CD8-positive, alpha-beta memory T cell (primary cell): ENCODE measurements around the gene MSL2. TPM values are rescaled to one million over a fixed set of nuclear protein-coding genes. Genes with fewer than 3 reads are reported as not detected.
"Not testable (repeated sequence)": the region's sequence is repeated elsewhere in the genome, so short reads cannot be mapped to it uniquely, and the experiment has no call there.

Experiments
- CTCF ChIA-PET: fragments of 350-600 bp; sonication (Branson Sonifier 250); formaldehyde crosslinking; loops from one replicate; lab custom pipeline; 2021; ENCODE audit warnings: antibody characterized with exemption; lab: Charles Lee
- POLR2A ChIA-PET: fragments of 350-600 bp; sonication (Branson Sonifier 250); formaldehyde crosslinking; loops from one replicate; lab custom pipeline; 2021; ENCODE audit warnings: antibody characterized with exemption; lab: Charles Lee
- DNase-seq, 5 donors: peaks; one replicate each; pipeline versions ENCODE4 v3.0.0 to v3.0.0-alpha.2; 2020 to 2022; ENCODE audit warnings: mixed read lengths in 1 of 5
- H3K27ac ChIP-seq: one replicate; pipeline ENCODE4 v1.7.0; 2013; ENCODE audit warnings: low read depth, mild to moderate bottlenecking, low read length, moderate library complexity
- H3K27me3 ChIP-seq: 2 replicates; pipeline ENCODE4 v1.7.0; 2013; ENCODE audit warnings: low read length, mild to moderate bottlenecking; ENCODE audit not compliant: insufficient read depth, poor library complexity, severe bottlenecking
- H3K36me3 ChIP-seq: 2 replicates; pipeline ENCODE4 v1.7.0; 2013; ENCODE audit warnings: mild to moderate bottlenecking, low read length, moderate library complexity; ENCODE audit not compliant: insufficient read depth
- H3K4me1 ChIP-seq: 2 replicates; pipeline ENCODE4 v1.7.0; 2013; ENCODE audit warnings: mild to moderate bottlenecking, low read length, moderate library complexity; ENCODE audit not compliant: insufficient read depth
- H3K4me3 ChIP-seq: 2 replicates; pipeline ENCODE4 v1.7.0; 2013; ENCODE audit warnings: mild to moderate bottlenecking, low read length
- H3K9me3 ChIP-seq: 2 replicates; pipeline ENCODE4 v1.7.0; 2013; ENCODE audit warnings: mild to moderate bottlenecking, low read length
- H3K27ac Mint-ChIP-seq, 8 donors: one replicate each; pipeline ENCODE4 v1.8.0; 2020 to 2021; ENCODE audit warnings: mixed read lengths in 8 of 8, mild to moderate bottlenecking in 6 of 8, inconsistent platforms in 3 of 8, moderate library complexity in 3 of 8
- H3K27me3 Mint-ChIP-seq, 2 donors: one replicate each; pipeline ENCODE4 v1.8.0; 2020 to 2021; ENCODE audit warnings: mixed read lengths in 2 of 2, mild to moderate bottlenecking in 1 of 2, moderate library complexity in 1 of 2
- H3K36me3 Mint-ChIP-seq, 3 donors: one replicate each; pipeline ENCODE4 v1.8.0; 2020 to 2021; ENCODE audit warnings: mixed read lengths in 3 of 3, inconsistent platforms in 1 of 3, mild to moderate bottlenecking in 1 of 3
- H3K4me1 Mint-ChIP-seq, 3 donors: one replicate each; pipeline ENCODE4 v1.8.0; 2020 to 2021; ENCODE audit warnings: mixed read lengths in 3 of 3, inconsistent platforms in 1 of 3, mild to moderate bottlenecking in 1 of 3
- H3K4me3 Mint-ChIP-seq, 7 donors: one replicate each; pipeline ENCODE4 v1.8.0; 2020 to 2021; ENCODE audit warnings: mixed read lengths in 7 of 7, mild to moderate bottlenecking in 6 of 7, moderate library complexity in 4 of 7, inconsistent platforms in 2 of 7
- H3K9me3 Mint-ChIP-seq, 5 donors: one replicate each; pipeline ENCODE4 v1.8.0; 2020 to 2022; ENCODE audit warnings: mixed read lengths in 5 of 5, mild to moderate bottlenecking in 3 of 5, moderate library complexity in 2 of 5, inconsistent platforms in 1 of 5
- polyA plus RNA-seq: library from polyadenylated mRNA; unstranded; fragments of 300-500 nt; fragmentation: Illumina TruSeq; gene quantifications from one replicate; pipeline ENCODE4 v1.2.3, GENCODE V29; 2021
- total RNA-seq, 2 experiments: library from RNA; stranded (reverse); gene quantifications; one replicate each; pipeline ENCODE4 v1.2.3, GENCODE V29; 2021

MSL2 gene
- total and polyA plus RNA-seq, 3 experiments from 2014 or later = 33.6 to 53.4 (median 46.2) TPM

GRCh38 chr3:136196401-136197158 is 445 bp upstream of the MSL2 start:
- Mint-ChIP-seq H3K27ac (peak overlapping the region; percentile 98 to 100 (median 99)), H3K36me3 (peaks cover 3 to 48% (median 5%) of the 10 kb centered on the region in 3 donors), H3K4me3 (peak overlapping the region; percentile 96 to 100 (median 98)), H3K27me3 (peaks cover 0 to 15% of the 10 kb centered on the region in 2 donors), H3K4me1 (peaks cover 32 to 39% (median 39%) of the 10 kb centered on the region in 3 donors), H3K9me3 (peaks cover 0 to 2% (median 0%) of the 10 kb centered on the region in 5 donors)
- no peaks in the 10 kb centered on the region for H3K36me3 ChIP-seq
- no peaks in the 10 kb centered on the region for H3K27me3 ChIP-seq
- H3K27ac ChIP-seq = peak overlapping the region; percentile 84
- POLR2A ChIA-PET = interaction anchor here (0.6 to 4.3 kb wide), 13 partner anchors 9 to 665 kb away, joined by 3 to 61 read pairs (median 8); partner anchors contain the start of genes NCK1, PCCB and STAG1
- H3K4me3 ChIP-seq = peak overlapping the region; percentile 89
- CTCF ChIA-PET = interaction anchor here (0.7 to 5.1 kb wide), 14 partner anchors 10 to 665 kb away, joined by 3 to 44 read pairs (median 4); partner anchors contain the start of genes NCK1 and STAG1
- peaks cover 24% of the 10 kb centered on the region for H3K4me1 ChIP-seq
- peak; percentile 96 to 99 (median 97) for DNase-seq
- no peaks in the 10 kb centered on the region for H3K9me3 ChIP-seq

- Histone ChIP-seq H3K4me1 (peaks cover 35% of the 10 kb centered on the region), H3K27me3 (no peaks in the 10 kb centered on the region), H3K27ac (peak overlapping the region; percentile 84), H3K36me3 (no peaks in the 10 kb centered on the region), H3K4me3 (peak overlapping the region; percentile 89), H3K9me3 (no peaks in the 10 kb centered on the region)
- H3K4me1 Mint-ChIP-seq = peaks cover 44 to 50% (median 48%) of the 10 kb centered on the region in 3 donors
- peak overlapping the region; percentile 96 to 100 (median 98) for H3K4me3 Mint-ChIP-seq
- peaks cover 0 to 2% (median 0%) of the 10 kb centered on the region in 5 donors for H3K9me3 Mint-ChIP-seq
- peaks cover 3 to 55% (median 9%) of the 10 kb centered on the region in 3 donors for H3K36me3 Mint-ChIP-seq
- ChIA-PET POLR2A (interaction anchor here (0.7 to 4.3 kb wide), 8 partner anchors 9 to 666 kb away, joined by 3 to 61 read pairs (median 7); partner anchors contain the start of genes NCK1, PCCB and STAG1), CTCF (interaction anchor here (0.8 to 5.1 kb wide), 12 partner anchors 10 to 666 kb away, joined by 3 to 44 read pairs (median 4); partner anchors contain the start of genes NCK1 and STAG1)
- peaks cover 0 to 15% of the 10 kb centered on the region in 2 donors for H3K27me3 Mint-ChIP-seq
- DNase-seq = peak; percentile 78 to 89 (median 83)
- peak overlapping the region; percentile 98 to 100 (median 99) for H3K27ac Mint-ChIP-seq
These were observed 674 bp downstream of the MSL2 start for GRCh38 chr3:136195258-136196063.

- DNase-seq = peak; percentile 59 to 88 (median 83)
- Histone ChIP-seq H3K27me3 (no peaks in the 10 kb centered on the region), H3K36me3 (no peaks in the 10 kb centered on the region), H3K27ac (peak overlapping the region; percentile 84), H3K4me1 (peaks cover 43% of the 10 kb centered on the region), H3K4me3 (peak overlapping the region; percentile 88), H3K9me3 (no peaks in the 10 kb centered on the region)
- CTCF ChIA-PET = interaction anchor here (0.8 to 5.1 kb wide), 8 partner anchors 9 to 558 kb away, joined by 3 to 44 read pairs (median 4); partner anchors contain the start of gene STAG1
- Mint-ChIP-seq H3K27me3 (peaks cover 0 to 15% of the 10 kb centered on the region in 2 donors), H3K36me3 (peaks cover 3 to 57% (median 9%) of the 10 kb centered on the region in 3 donors), H3K27ac (peak overlapping the region; percentile 93 to 100 (median 99)), H3K9me3 (peaks cover 0 to 2% (median 0%) of the 10 kb centered on the region in 5 donors), H3K4me3 (peak overlapping the region; percentile 96 to 100 (median 98)), H3K4me1 (peaks cover 52 to 58% (median 56%) of the 10 kb centered on the region in 3 donors)
- POLR2A ChIA-PET = interaction anchor here (0.6 to 4.3 kb wide), 8 partner anchors 9 to 668 kb away, joined by 3 to 61 read pairs (median 4); partner anchors contain the start of genes NCK1, PCCB and STAG1
These were observed 1.5 kb downstream of the MSL2 start for GRCh38 chr3:136194409-136195257.

- Mint-ChIP-seq H3K27me3 (peaks cover 0 to 15% of the 10 kb centered on the region in 2 donors), H3K36me3 (peaks cover 5 to 60% (median 9%) of the 10 kb centered on the region in 3 donors), H3K9me3 (peaks cover 0 to 2% (median 0%) of the 10 kb centered on the region in 5 donors), H3K4me1 (peaks cover 63 to 70% (median 67%) of the 10 kb centered on the region in 3 donors), H3K4me3 (peak overlapping the region; percentile 96 to 100 (median 98)), H3K27ac (peak overlapping the region; percentile 93 to 100 (median 99))
- Histone ChIP-seq H3K9me3 (no peaks in the 10 kb centered on the region), H3K4me1 (peaks cover 53% of the 10 kb centered on the region), H3K27me3 (no peaks in the 10 kb centered on the region), H3K36me3 (no peaks in the 10 kb centered on the region), H3K27ac (peak overlapping the region; percentile 84), H3K4me3 (peak overlapping the region; percentile 88)
- ChIA-PET POLR2A (interaction anchor here (0.6 to 1.5 kb wide), 5 partner anchors 8 to 669 kb away, joined by 3 to 5 read pairs (median 3); partner anchors contain the start of genes NCK1 and STAG1), CTCF (interaction anchor here (0.7 to 5.1 kb wide), 3 partner anchors 11 to 559 kb away, joined by 3 to 44 read pairs (median 6); partner anchors contain the start of gene STAG1)
- DNase-seq = no peak
These were observed 2.7 kb downstream of the MSL2 start for GRCh38 chr3:136193278-136194054.

GRCh38 chr3:136192831-136193230 is 3.3 kb downstream of the MSL2 start:
- DNase-seq = no peak
- Histone ChIP-seq H3K4me1 (peaks cover 54% of the 10 kb centered on the region), H3K9me3 (no peaks in the 10 kb centered on the region), H3K36me3 (no peaks in the 10 kb centered on the region), H3K27me3 (no peaks in the 10 kb centered on the region), H3K27ac (peak overlapping the region; percentile 84), H3K4me3 (peak overlapping the region; percentile 88)
- CTCF ChIA-PET = interaction anchor here (0.7 to 5.1 kb wide), 2 partner anchors 56 to 559 kb away, joined by 3 to 44 read pairs; partner anchors contain the start of gene STAG1
- Mint-ChIP-seq H3K36me3 (peaks cover 5 to 64% (median 9%) of the 10 kb centered on the region in 3 donors), H3K4me1 (peaks cover 64 to 72% (median 69%) of the 10 kb centered on the region in 3 donors), H3K4me3 (peak overlapping the region; percentile 96 to 100 (median 98)), H3K27me3 (peaks cover 0 to 15% of the 10 kb centered on the region in 2 donors), H3K9me3 (peaks cover 0 to 2% (median 0%) of the 10 kb centered on the region in 5 donors), H3K27ac (peak overlapping the region; percentile 65 to 100 (median 98))
- POLR2A ChIA-PET = interaction anchor here (0.6 to 1.5 kb wide), 2 partner anchors 60 to 559 kb away, joined by 3 to 4 read pairs; partner anchors contain the start of gene STAG1

GRCh38 chr3:136192195-136192594 is 3.9 kb downstream of the MSL2 start:
- peak overlapping the region; percentile 65 to 100 (median 98) for H3K27ac Mint-ChIP-seq
- H3K9me3 ChIP-seq, H3K9me3 Mint-ChIP-seq, H3K36me3 ChIP-seq, DNase-seq, H3K27ac ChIP-seq, H3K27me3 ChIP-seq, CTCF ChIA-PET: not testable (repeated sequence)
- POLR2A ChIA-PET = interaction anchor here (1.5 kb wide), 1 partner anchor 560 kb away, joined by 3 read pairs; the partner anchor contains the start of gene STAG1
- peaks cover 54% of the 10 kb centered on the region for H3K4me1 ChIP-seq
- H3K4me1 Mint-ChIP-seq = peaks cover 64 to 72% (median 68%) of the 10 kb centered on the region in 3 donors
- peaks cover 0 to 15% of the 10 kb centered on the region in 2 donors for H3K27me3 Mint-ChIP-seq
- H3K4me3 ChIP-seq = peak overlapping the region; percentile 88
- H3K4me3 Mint-ChIP-seq = peak overlapping the region; percentile 96 to 100 (median 98)
- H3K36me3 Mint-ChIP-seq = peaks cover 5 to 64% (median 9%) of the 10 kb centered on the region in 3 donors
